ENCODE measurements around the gene KCNAB2. TPM values are rescaled to one million over a fixed set of nuclear protein-coding genes. Genes with fewer than 3 reads are reported as not detected.

KCNAB2 gene
- total RNA-seq = 1 to 10 TPM; 2.0 to 5.5 TPM

DNA sequence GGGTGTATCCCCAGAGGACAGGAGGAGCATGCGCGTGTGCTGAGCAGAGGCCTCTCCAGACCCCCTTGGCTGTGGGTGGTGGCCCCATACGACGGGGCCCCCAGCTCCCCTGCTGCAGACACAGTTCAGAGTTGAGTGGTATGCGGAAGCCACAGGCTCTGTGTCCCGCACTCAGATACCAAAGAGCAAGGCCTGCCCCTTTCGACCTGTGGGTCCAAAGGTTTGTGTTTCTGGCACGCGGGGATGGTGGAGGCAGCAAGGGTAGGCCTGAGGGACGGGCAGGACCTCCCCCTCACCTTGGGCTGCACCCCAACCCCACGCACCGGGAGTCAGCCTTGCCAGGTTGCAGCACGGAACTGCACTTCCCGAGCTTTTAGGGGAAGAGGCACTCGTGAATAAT, at the start of gene KCNAB2:
Gene KCNAB2 (plus strand): TSS at position 328 of the 400 bp plus-strand sequence. CDS start 5,649 bp downstream, outside the sequence.
- Histone ChIP-seq H3K4me1 (replicated peaks) (no peaks in the 10 kb centered on the region), H3K27me3 (replicated peaks; ENCODE audit: insufficient read depth) (no peaks in the 10 kb centered on the region), H3K36me3 (no peaks in the 10 kb centered on the region), H3K4me3 (no peak within 1 kb of the TSS), H3K27ac (no peak within 1 kb of the TSS), H3K9me3 (no peaks in the 10 kb centered on the region)
- intact Hi-C loops (cut with DNase I) = no loop called here
- DNase-seq (ENCODE audit: low spot score) = no peak
- no peak for TF ChIP-seq POLR2A (IDR thresholded peaks at IDR 0.05)
- TF ChIP-seq, protein P1, sequence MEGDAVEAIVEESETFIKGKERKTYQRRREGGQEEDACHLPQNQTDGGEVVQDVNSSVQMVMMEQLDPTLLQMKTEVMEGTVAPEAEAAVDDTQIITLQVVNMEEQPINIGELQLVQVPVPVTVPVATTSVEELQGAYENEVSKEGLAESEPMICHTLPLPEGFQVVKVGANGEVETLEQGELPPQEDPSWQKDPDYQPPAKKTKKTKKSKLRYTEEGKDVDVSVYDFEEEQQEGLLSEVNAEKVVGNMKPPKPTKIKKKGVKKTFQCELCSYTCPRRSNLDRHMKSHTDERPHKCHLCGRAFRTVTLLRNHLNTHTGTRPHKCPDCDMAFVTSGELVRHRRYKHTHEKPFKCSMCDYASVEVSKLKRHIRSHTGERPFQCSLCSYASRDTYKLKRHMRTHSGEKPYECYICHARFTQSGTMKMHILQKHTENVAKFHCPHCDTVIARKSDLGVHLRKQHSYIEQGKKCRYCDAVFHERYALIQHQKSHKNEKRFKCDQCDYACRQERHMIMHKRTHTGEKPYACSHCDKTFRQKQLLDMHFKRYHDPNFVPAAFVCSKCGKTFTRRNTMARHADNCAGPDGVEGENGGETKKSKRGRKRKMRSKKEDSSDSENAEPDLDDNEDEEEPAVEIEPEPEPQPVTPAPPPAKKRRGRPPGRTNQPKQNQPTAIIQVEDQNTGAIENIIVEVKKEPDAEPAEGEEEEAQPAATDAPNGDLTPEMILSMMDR (IDR thresholded peaks at IDR 0.05) = no peak
- TF ChIP-seq POLR2AphosphoS5 (IDR thresholded peaks at IDR 0.05) = no peak
- WGBS = 73% methylated on average over 15 of the region's 15 CpGs

DNA sequence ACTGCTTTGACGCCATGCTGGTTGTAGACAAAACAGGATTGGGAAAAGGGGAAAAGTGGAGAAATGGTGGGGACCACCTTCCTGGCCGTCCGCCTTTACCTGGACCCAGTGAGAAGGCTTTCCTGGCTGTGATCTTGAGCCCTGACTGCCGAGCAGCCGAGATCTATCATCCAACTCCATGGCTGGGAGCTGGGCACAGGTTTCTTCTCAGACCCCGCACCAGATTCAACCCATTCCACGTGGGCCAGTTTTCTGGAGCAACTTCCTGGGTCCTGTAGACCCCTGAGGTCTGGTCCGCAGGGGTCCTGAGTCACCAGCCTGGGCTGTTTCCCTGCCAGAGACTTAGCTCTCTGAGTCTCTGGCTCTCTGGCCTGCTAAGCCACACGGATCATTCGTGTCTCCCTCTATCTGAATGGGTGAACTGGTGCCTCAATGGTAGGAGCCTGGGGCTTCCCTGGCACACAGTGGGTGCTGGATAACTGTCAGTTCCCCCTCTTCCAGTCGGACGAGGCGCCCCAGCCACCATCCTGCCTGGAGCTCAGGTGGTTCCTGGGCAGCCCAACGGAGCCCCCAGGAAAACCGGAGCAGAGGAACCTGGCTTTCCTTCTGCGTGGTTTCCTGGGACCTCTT, 48.9 kb upstream of the KCNAB2 start:
- Histone ChIP-seq H3K9me3 (no peaks in the 10 kb centered on the region), H3K36me3 (no peaks in the 10 kb centered on the region), H3K4me1 (replicated peaks) (peaks cover 8% of the 10 kb centered on the region), H3K27me3 (replicated peaks; ENCODE audit: insufficient read depth) (no peaks in the 10 kb centered on the region), H3K4me3 (no peak overlapping the region), H3K27ac (no peak overlapping the region)
- TF ChIP-seq POLR2AphosphoS5 (IDR thresholded peaks at IDR 0.05) (no peak), POLR2A (IDR thresholded peaks at IDR 0.05) (no peak)
- TF ChIP-seq, protein P1 (IDR thresholded peaks at IDR 0.05) = no peak
- DNase-seq (ENCODE audit: low spot score) = no peak
- WGBS = 87% methylated on average over 16 of the region's 16 CpGs
- intact Hi-C loops (cut with DNase I) = no loop called here

DNA sequence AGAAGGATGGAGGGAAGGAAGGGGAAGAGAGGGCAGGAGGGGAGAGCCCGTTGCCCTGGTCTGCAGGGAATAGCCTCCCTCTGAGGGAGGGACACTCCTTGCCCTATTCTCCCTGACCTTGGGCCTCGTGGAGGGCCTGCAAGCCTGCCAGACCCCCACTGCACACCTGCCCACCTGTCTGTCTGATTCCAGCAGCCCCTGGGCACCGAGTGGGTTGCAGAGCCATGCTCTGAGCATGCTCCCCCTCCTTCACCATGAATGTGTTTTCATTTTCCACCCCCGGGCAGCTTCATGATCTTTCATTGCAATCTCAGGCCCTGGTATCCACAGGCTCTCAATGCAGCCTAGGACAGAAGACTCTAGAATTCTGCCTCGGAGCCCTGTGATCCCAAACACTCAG, 48.4 kb upstream of the KCNAB2 start:
- H3K4me3 ChIP-seq = no peak overlapping the region
- WGBS = 67% methylated on average over 5 of the region's 5 CpGs

DNA sequence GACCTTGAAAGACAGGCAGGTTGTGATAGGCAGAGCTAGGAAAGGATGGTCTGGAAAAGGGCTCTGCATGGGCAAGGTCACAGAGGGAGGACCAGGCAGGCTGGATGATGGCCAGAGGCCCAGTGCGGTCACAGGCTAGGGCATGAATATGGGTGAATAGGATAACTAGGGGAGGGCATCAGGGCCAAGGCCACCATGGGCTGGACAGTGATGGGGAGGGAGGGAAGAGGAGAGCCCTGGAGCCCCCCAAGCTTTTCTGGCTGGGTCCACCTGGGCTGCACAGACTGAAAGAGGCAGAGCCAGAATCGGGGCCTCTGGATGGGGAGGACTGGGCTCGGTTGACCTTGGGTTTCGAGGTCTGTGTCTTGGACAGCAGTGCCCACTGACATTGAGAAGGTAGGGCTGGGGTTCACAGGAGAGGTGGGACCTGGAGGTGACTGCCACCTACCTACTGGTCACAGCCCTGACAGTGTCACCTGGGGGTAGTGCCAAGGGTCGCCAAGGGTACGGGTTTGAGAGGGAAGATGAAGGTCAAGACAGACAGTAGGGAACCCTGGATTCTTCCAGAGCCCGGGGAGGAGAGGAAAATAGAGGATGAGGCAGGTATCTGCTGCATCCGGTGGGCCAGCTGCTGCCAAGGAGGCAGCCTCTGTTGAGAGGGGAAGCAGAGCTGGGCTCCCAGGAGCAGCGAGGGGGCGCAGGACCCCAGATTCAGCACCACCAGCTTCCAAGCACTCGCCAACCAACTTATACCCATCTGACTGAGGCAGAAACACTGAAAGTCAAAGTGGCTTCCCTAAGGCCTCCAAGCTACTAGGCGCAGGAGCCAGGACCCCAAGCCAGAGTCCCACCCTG, 47.4 kb upstream of the KCNAB2 start:
- Histone ChIP-seq H3K4me3 (no peak overlapping the region), H3K36me3 (no peaks in the 10 kb centered on the region), H3K27ac (no peak overlapping the region), H3K4me1 (replicated peaks) (peaks cover 3% of the 10 kb centered on the region), H3K9me3 (no peaks in the 10 kb centered on the region), H3K27me3 (replicated peaks; ENCODE audit: insufficient read depth) (no peaks in the 10 kb centered on the region)
- intact Hi-C loops (cut with DNase I) = no loop called here
- DNase-seq (ENCODE audit: low spot score) = no peak
- TF ChIP-seq, protein P1 (IDR thresholded peaks at IDR 0.05) = no peak
- TF ChIP-seq POLR2AphosphoS5 (IDR thresholded peaks at IDR 0.05) (no peak), POLR2A (IDR thresholded peaks at IDR 0.05) (no peak)
- WGBS = 93% methylated on average over 12 of the region's 12 CpGs

More for the DNA sequence above, 48.4 kb upstream of the KCNAB2 start:
- no peak overlapping the region for H3K27ac ChIP-seq
- intact Hi-C loops (cut with DNase I) = no loop called here
- H3K4me1 ChIP-seq (replicated peaks) = peaks cover 8% of the 10 kb centered on the region
- no peak for DNase-seq (ENCODE audit: low spot score)
- no peaks in the 10 kb centered on the region for H3K9me3 ChIP-seq
- no peaks in the 10 kb centered on the region for H3K36me3 ChIP-seq
- TF ChIP-seq, protein P1 (IDR thresholded peaks at IDR 0.05) = no peak
- TF ChIP-seq POLR2AphosphoS5 (IDR thresholded peaks at IDR 0.05) = no peak
- no peaks in the 10 kb centered on the region for H3K27me3 ChIP-seq (replicated peaks; ENCODE audit: insufficient read depth)

All from prostate gland (tissue), 2 donors.